ENCODE results near the gene ANKRD60. TPM values are rescaled to one million over a fixed set of nuclear protein-coding genes. Genes with fewer than 3 reads are reported as not detected.

The ANKRD60 gene
- total RNA-seq, 1 experiment from 2014 or later = not detected

DNA sequence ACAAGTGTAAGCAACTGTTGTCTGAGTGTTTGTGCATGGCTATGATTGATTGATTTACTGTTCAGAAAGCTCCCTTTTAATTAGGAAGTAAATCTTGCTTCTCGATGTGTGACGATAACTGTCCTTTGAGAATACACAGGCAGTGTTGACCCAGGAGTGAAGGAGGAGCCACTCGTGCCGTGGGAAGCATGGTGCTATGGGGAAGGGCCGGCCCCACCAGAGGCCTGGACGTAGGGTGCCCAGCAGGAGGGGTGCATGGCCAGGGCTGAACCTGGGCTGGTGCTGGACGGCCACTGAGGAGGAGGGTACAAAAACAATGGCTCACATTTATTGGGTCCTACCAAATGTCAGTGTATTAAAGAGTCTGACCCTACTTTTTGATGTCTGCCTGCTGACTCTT lies 60.7 kb downstream of the ANKRD60 start:
- Mint-ChIP-seq H3K27me3 (ENCODE audit: low read depth) (peaks cover 2% of the 10 kb centered on the region; the same call in 1 of the 2 replicates), H3K4me1 (no peaks in the 10 kb centered on the region), H3K4me3 (no peak overlapping the region), H3K27ac (no peak overlapping the region), H3K9me3 (no peaks in the 10 kb centered on the region), H3K36me3 (no peaks in the 10 kb centered on the region)
- ChIA-PET CTCF (interaction anchor here (2.7 kb wide), 1 partner anchor 12 kb away, joined by 12 read pairs; no protein-coding TSS in a partner anchor), POLR2A (no interaction called here)
- no peak for DNase-seq (ENCODE audit: low spot score)
- no peak for ATAC-seq
- no peak for TF ChIP-seq SMAD3 (CRISPR knock-in tag; IDR thresholded peaks at IDR 0.05; ENCODE audit: borderline replicate concordance)
- TF ChIP-seq, protein P1, sequence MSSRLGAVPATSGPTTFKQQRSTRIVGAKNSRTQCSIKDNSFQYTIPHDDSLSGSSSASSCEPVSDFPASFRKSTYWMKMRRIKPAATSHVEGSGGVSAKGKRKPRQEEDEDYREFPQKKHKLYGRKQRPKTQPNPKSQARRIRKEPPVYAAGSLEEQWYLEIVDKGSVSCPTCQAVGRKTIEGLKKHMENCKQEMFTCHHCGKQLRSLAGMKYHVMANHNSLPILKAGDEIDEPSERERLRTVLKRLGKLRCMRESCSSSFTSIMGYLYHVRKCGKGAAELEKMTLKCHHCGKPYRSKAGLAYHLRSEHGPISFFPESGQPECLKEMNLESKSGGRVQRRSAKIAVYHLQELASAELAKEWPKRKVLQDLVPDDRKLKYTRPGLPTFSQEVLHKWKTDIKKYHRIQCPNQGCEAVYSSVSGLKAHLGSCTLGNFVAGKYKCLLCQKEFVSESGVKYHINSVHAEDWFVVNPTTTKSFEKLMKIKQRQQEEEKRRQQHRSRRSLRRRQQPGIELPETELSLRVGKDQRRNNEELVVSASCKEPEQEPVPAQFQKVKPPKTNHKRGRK (CRISPR knock-in tag; IDR thresholded peaks at IDR 0.05; ENCODE audit: borderline replicate concordance) = no peak
- no peak for TF ChIP-seq RELA (CRISPR knock-in tag; IDR thresholded peaks at IDR 0.05; ENCODE audit: borderline replicate concordance)
- no peak for TF ChIP-seq TCF7 (CRISPR knock-in tag; IDR thresholded peaks at IDR 0.05; ENCODE audit: low read depth)
- TF ChIP-seq, protein P2, sequence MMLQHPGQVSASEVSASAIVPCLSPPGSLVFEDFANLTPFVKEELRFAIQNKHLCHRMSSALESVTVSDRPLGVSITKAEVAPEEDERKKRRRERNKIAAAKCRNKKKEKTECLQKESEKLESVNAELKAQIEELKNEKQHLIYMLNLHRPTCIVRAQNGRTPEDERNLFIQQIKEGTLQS (CRISPR knock-in tag; conservative IDR thresholded peaks at IDR 0.05) = no peak
- TF ChIP-seq NFE2L1 (CRISPR knock-in tag; IDR thresholded peaks at IDR 0.05) = no peak
- no peak for TF ChIP-seq TEAD1 (CRISPR knock-in tag; IDR thresholded peaks at IDR 0.05)
- TF ChIP-seq GTF2I (CRISPR knock-in tag; conservative IDR thresholded peaks at IDR 0.05) = no peak
- TF ChIP-seq CREM (CRISPR knock-in tag; IDR thresholded peaks at IDR 0.05) = no peak
- TF ChIP-seq, protein P3, sequence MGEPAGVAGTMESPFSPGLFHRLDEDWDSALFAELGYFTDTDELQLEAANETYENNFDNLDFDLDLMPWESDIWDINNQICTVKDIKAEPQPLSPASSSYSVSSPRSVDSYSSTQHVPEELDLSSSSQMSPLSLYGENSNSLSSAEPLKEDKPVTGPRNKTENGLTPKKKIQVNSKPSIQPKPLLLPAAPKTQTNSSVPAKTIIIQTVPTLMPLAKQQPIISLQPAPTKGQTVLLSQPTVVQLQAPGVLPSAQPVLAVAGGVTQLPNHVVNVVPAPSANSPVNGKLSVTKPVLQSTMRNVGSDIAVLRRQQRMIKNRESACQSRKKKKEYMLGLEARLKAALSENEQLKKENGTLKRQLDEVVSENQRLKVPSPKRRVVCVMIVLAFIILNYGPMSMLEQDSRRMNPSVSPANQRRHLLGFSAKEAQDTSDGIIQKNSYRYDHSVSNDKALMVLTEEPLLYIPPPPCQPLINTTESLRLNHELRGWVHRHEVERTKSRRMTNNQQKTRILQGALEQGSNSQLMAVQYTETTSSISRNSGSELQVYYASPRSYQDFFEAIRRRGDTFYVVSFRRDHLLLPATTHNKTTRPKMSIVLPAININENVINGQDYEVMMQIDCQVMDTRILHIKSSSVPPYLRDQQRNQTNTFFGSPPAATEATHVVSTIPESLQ (CRISPR knock-in tag; IDR thresholded peaks at IDR 0.05) = no peak
- TF ChIP-seq, protein P4, sequence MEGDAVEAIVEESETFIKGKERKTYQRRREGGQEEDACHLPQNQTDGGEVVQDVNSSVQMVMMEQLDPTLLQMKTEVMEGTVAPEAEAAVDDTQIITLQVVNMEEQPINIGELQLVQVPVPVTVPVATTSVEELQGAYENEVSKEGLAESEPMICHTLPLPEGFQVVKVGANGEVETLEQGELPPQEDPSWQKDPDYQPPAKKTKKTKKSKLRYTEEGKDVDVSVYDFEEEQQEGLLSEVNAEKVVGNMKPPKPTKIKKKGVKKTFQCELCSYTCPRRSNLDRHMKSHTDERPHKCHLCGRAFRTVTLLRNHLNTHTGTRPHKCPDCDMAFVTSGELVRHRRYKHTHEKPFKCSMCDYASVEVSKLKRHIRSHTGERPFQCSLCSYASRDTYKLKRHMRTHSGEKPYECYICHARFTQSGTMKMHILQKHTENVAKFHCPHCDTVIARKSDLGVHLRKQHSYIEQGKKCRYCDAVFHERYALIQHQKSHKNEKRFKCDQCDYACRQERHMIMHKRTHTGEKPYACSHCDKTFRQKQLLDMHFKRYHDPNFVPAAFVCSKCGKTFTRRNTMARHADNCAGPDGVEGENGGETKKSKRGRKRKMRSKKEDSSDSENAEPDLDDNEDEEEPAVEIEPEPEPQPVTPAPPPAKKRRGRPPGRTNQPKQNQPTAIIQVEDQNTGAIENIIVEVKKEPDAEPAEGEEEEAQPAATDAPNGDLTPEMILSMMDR (IDR thresholded peaks at IDR 0.05) = no peak
- no peak for TF ChIP-seq GRHL2 (CRISPR knock-in tag; IDR thresholded peaks at IDR 0.05; ENCODE audit: insufficient replicate concordance, severe bottlenecking)

Other genes starting within 250 kb of the ANKRD60 start
- 5.7 to 6.6 TPM (median 6.0 TPM) in 3 replicates for gene RAB22A, start 81.1 kb upstream of the ANKRD60 start, total RNA-seq (2021)
- gene VAPB, start 160.6 kb upstream of the ANKRD60 start, total RNA-seq (2021) = 46.6 to 55.8 TPM (median 54.8 TPM) in 3 replicates

All from WTC11 (cell line).